Effector CD4-positive, alpha-beta T cell (primary cell): ENCODE results near the gene ARHGEF12.

Source experiments
- DNase-seq: peaks from one replicate; pipeline ENCODE4 v3.0.0-alpha.2; 2020

Gene ARHGEF12

GRCh38 chr11:120342226-120342625, 6.0 kb downstream of the ARHGEF12 start:
- no peak for DNase-seq

- no peak for DNase-seq
These were observed 6.5 kb downstream of the ARHGEF12 start for GRCh38 chr11:120342678-120343077.

DNA sequence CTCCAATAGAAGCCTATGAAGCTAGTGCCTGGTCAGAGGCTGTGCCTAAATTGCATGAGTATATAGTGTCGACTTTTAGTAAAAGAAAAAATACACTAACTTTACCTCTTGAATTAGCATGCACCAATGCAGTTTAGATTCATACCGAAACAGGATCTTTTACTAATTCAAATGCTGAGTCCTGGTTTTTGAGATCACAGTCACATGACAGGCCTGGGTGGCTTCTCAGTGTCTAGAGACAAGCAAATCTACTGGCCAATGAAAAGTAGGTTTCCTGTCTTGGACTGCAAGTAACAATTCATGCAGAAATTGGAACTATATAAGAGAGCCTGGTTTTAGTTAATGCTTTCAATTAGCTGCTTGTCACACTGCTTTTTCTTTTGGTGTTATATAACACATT, 7.2 kb downstream of the ARHGEF12 start:
- DNase-seq: no peak

GRCh38 chr11:120344302-120345004, 8.2 kb downstream of the ARHGEF12 start:
- peak; percentile 23 for DNase-seq

DNA sequence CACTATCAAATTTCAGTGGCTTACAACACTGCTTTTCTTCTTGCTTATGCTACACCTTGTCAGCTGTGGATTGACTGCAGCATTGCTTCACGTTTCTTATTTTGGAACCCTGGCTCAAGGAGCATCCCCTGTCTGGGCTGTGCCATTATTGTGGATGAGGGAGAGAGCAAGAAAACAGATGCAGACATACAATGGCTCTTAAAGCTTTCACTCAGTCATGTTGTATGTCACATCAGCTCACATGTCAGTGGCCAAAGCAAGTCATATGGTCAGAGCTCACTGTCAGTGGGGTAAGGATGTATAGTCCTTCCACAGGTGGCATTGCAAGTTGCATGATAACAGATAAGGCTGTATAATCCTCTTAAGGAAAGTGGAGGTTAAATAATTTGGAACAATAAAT, 10.0 kb downstream of the ARHGEF12 start:
- no peak for DNase-seq

GRCh38 chr11:120350637-120351036, 14.4 kb downstream of the ARHGEF12 start:
- no peak for DNase-seq

DNA sequence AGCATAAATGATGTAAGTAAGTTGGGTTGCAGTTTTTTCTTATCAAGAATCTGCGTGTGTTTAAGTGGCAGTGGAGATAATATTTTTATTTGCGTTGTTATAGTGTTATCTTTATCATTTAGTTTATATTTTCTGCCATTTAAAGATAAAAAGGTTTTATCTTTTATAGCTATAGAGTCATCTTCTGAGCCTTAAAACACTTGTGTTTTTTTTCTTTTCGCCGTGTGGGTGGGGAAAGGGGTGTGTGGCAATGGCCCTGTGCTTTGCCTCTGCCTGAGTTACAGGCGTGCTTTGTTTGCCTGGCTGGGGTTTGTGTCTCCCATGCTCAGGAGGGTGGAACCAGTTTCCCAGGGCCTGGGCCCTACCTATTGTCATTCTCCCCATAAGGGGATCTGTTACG, 16.2 kb downstream of the ARHGEF12 start:
- DNase-seq: no peak

DNA sequence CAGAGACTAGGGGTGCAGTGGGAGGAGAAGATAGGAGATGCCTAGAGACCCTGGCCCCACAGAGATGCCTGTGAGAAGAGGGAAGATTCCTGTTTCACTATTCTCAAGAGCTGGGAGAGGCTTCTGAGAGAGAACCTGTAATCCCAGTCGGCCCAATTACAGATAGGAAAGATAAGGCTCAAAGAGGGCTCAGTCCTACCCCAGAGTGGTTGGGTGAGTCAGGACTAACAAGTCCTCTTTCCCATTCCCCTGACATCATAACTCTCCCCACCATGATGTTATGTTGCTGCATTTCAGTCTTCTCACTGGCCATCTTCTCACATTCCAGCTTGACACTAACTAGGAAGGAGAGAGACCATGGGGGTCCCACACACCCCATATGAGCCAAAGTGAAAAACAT, 17.9 kb downstream of the ARHGEF12 start:
- DNase-seq: no peak

- DNase-seq: no peak
These were observed 18.6 kb downstream of the ARHGEF12 start for GRCh38 chr11:120354779-120355178.

DNA sequence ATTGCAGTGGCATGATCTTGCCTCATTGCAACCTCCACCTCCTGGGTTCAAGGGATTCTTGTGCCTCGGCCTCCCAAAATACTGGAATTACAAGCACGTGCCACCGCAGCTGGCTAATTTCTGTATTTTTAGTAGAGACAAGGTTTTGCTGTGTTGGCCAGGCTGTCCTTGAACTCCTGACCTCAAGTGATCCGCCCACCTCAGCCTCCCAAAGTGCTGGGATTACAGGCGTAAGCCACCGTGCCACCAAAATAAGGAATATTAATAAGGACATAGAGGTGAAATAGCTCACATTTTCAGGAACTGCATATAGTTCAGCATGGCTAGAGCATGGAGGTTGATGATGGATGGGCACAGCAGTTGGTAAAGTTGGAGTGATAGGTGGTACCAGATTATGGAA, 21.4 kb downstream of the ARHGEF12 start:
- no peak for DNase-seq

- DNase-seq: no peak
These were observed 22.5 kb downstream of the ARHGEF12 start for GRCh38 chr11:120358729-120359128.

- no peak for DNase-seq
These were observed 27.2 kb downstream of the ARHGEF12 start for GRCh38 chr11:120363436-120363835.

DNA sequence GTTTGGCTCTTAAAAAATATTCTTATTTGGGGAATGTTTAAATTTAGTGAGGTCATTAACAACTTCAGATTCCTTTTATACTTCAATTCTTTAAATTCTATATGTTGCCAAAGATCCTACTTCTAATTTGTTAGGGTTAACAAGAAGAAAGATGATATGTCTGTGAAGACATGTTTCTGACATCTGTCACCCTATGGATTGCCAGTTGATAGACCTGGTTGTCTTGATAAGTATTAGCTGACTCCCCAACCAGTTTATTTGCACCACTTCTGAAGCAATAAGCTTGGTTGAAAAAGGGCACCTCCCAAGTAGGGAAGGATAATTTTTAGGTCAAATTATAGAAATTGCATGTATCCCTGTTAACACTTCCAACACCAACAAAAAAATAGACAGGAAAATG, 29.3 kb downstream of the ARHGEF12 start:
- no peak for DNase-seq

DNA sequence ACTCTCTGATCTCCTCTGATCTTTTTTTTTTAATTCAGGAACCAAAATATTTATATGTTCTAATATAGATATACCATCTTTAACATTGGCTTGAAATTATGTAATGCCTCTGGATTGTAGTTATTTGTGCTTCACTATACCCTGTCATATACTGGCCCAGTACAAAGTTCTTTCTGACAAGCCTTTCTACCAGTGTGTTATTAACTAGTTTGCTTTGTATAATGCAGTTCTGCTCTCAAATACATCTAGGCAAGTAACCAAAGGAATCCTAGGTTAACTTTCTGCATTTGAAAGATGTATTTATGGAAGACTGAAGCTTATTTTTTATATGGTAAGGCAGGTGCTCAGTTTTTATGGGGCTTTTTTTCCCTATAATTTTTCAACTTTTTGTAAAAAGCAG, 36.1 kb downstream of the ARHGEF12 start:
- no peak for DNase-seq

- no peak for DNase-seq
These were observed 38.9 kb downstream of the ARHGEF12 start for GRCh38 chr11:120375076-120375475.

GRCh38 chr11:120376547-120377182, 40.5 kb downstream of the ARHGEF12 start:
- no peak for DNase-seq

GRCh38 chr11:120378474-120378873, 42.3 kb downstream of the ARHGEF12 start:
- no peak for DNase-seq

DNA sequence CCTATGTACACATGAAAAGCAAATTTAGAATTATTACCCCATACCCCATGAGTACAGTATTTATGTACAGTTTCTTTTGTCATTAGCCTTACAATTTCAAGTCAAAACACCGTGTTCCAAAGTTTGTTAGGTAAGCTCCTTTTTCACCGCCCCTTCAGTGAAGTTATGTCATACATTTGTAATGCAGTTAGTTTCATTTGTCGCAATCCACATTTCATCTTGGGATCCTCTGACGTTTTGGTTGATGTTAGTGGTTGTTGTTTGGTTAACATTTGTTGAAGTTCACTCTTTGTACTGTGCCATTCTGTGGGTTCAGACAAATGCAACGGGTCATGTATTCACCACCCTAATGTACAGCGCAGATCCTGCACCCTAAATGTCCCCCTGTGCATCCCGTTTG, 45.2 kb downstream of the ARHGEF12 start:
- DNase-seq: no peak

GRCh38 chr11:120383518-120384155, 47.4 kb downstream of the ARHGEF12 start:
- DNase-seq: no peak

DNA sequence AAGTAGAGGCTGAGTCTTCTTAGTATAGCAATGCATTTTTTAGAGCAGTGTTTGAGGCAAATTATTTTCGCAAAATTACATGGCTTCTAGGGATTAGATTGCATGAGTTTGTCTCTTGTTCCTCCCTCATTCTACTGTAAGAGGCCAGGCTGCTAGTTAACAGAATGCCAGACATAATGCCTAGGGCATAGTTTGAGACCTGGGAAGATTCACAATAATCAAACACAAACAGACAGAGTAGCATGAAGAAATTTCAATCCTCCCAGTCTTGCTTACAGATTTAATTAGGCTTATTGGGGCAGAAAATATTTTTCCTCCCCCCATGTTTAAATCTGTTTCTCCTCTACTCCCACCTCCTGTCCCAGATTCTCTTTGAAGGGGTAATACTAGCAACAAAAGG, 48.3 kb downstream of the ARHGEF12 start:
- DNase-seq: no peak

GRCh38 chr11:120385110-120385509, 48.9 kb downstream of the ARHGEF12 start:
- no peak for DNase-seq

DNA sequence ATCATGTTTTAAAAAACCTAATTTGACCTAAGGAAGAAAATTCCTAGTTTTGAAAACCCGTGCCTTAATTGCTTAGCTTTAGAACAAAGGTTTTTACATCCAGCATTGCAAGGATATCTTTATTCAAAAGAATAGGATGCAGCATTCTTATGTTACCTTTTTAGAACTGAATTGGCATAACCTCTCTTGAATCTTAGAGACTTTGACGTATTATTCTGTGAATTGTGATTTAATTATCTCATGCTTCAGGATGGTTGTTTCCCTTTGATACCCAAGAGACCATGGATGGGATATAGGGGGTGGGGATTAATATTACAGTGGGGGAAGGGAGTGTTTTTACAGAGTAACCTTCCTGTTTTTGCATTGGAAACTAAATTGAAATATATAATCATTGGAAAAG, 49.4 kb downstream of the ARHGEF12 start:
- no peak for DNase-seq

DNA sequence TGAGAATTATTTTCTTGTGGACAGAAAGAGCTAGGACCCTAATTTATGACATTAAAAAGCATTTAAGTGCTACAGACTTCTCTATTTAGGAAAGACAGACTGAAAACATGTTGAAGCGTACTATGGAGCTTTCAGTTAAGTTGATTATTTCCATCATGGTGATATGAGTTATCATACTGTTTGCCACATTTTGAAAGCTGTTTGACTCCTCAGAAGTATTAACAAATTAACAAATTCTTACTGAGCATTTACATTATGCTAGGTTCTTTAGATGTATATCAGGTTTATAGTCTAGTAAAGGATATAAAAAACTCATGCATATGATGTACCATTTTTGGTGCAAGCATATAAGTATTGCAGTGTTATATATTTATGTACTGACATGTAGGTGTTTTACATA, 50.1 kb downstream of the ARHGEF12 start:
- no peak for DNase-seq

DNA sequence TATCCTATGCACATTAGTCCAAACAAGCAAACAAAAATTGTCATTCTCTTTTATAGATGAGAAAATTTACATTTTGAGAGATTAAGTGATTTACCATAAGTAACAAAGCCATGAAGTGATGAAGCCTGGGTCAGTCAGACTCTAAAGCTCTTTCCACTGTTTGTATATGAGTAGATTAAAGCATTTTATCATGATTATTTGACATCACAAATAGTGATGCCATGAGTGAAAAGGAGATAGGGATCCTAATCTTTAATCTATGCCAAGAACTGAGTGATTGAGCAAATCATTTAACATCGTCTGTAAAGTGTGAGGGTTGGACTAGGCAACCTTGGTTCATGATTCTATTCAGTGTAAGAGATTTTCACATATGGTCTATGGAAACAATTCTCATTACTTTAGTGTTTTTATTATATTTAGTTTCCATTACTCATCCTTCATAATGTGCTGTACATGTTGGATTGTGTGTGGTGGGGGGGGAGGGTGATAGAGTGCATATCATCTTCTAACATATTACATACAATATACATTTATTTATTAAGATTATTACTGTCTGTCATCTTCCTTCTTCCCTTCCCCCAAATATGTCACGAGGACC, 50.7 kb downstream of the ARHGEF12 start:
- DNase-seq: no peak
